B cell (primary cell): Measurements from ENCODE around the gene TTF2. TPM values are rescaled to one million over a fixed set of nuclear protein-coding genes. Genes with fewer than 3 reads are reported as not detected.

Experiments
- ATAC-seq: fragments of 200-7000 bp; cut with Tn5 transposase; one replicate; pipeline ENCODE4 v1.10.0; 2021; ENCODE audit warnings: low read depth, mild to moderate bottlenecking, moderate number of reproducible peaks, moderate library complexity
- CTCF ChIA-PET: fragments of 350-600 bp; sonication (Branson Sonifier 250); formaldehyde crosslinking; loops from one replicate; lab custom pipeline; 2021; ENCODE audit warnings: antibody characterized with exemption, inconsistent platforms; lab: Charles Lee
- POLR2A ChIA-PET: fragments of 350-600 bp; sonication (Branson Sonifier 250); formaldehyde crosslinking; loops from one replicate; lab custom pipeline; 2021; ENCODE audit warnings: antibody characterized with exemption; lab: Charles Lee
- DNase-seq: peaks from one replicate; pipeline ENCODE4 v3.0.0; 2013
- H2AFZ ChIP-seq: 2 replicates; pipeline ENCODE4 v1.6.1; 2012; ENCODE audit warnings: mild to moderate bottlenecking, low read depth, low read length; ENCODE audit not compliant: insufficient read depth, poor library complexity, severe bottlenecking
- H3K27ac ChIP-seq, 2 donors: 1 replicate in 1 of 2; 2 replicates in 1 of 2; pipeline ENCODE4 v1.5.1; 2012 to 2013; ENCODE audit warnings: low read length in 2 of 2, mild to moderate bottlenecking in 2 of 2, moderate library complexity in 1 of 2
- H3K27me3 ChIP-seq, 4 experiments: fragments of 200-600 bp in 1 of 4; sonication (generic) in 1 of 4; replicated peaks in 1 of 4; 1 replicate in 2 of 4; 2 replicates in 2 of 4; pipeline versions ENCODE4 v1.6.1 to v1.7.0; 2013 to 2016; ENCODE audit warnings: low read length in 3 of 4, mild to moderate bottlenecking in 2 of 4, mixed read lengths in 1 of 4, moderate library complexity in 1 of 4; ENCODE audit not compliant: insufficient read depth in 4 of 4, control insufficient read depth in 3 of 4; ENCODE audit errors: control extremely low read depth in 1 of 4
- H3K36me3 ChIP-seq, 2 experiments: replicated peaks in 1 of 2; 1 replicate in 1 of 2; 2 replicates in 1 of 2; pipeline versions ENCODE4 v1.6.1 to v1.7.1; 2013; ENCODE audit warnings: low read length in 1 of 2; ENCODE audit not compliant: insufficient read depth in 2 of 2, control insufficient read depth in 1 of 2; ENCODE audit errors: control extremely low read depth in 1 of 2, extremely low read depth in 1 of 2
- H3K4me1 ChIP-seq, 2 donors: fragments of 200-600 bp in 1 of 2; sonication (generic) in 1 of 2; 1 replicate in 1 of 2; 2 replicates in 1 of 2; pipeline versions ENCODE4 v1.5.1 to v1.6.1; 2013 to 2017; ENCODE audit warnings: low read length in 2 of 2; ENCODE audit not compliant: control insufficient read depth in 2 of 2, insufficient read depth in 2 of 2
- H3K4me2 ChIP-seq: replicated peaks from 2 replicates; pipeline ENCODE3; 2012; ENCODE audit warnings: mild to moderate bottlenecking, low read depth, low read length; ENCODE audit not compliant: poor library complexity, severe bottlenecking
- H3K4me3 ChIP-seq, 5 experiments: fragments of 200-600 bp in 1 of 5; sonication (generic) in 1 of 5; 1 replicate in 3 of 5; 2 replicates in 2 of 5; pipeline versions ENCODE4 v1.5.1 to v1.7.0; 2011 to 2016; ENCODE audit warnings: low read length in 4 of 5, mild to moderate bottlenecking in 4 of 5, low read depth in 2 of 5, control low read depth in 1 of 5, moderate library complexity in 1 of 5; ENCODE audit not compliant: insufficient read depth in 1 of 5; ENCODE audit errors: control extremely low read depth in 1 of 5, extremely low read depth in 1 of 5
- H3K79me2 ChIP-seq: fragments of 200-600 bp; sonication (generic); one replicate; pipeline ENCODE4 v1.6.0; 2016; ENCODE audit warnings: low read length; ENCODE audit not compliant: control insufficient read depth, insufficient read depth
- H3K9ac ChIP-seq: fragments of 200-600 bp; sonication (generic); 2 replicates; pipeline ENCODE4 v1.6.1; 2017; ENCODE audit warnings: mild to moderate bottlenecking, low read length, moderate library complexity
- H3K9me3 ChIP-seq, 3 donors: one replicate each; pipeline versions ENCODE4 v1.6.1 to v1.7.1; 2013; ENCODE audit warnings: low read length in 2 of 3; ENCODE audit not compliant: control insufficient read depth in 2 of 3, insufficient read depth in 1 of 3; ENCODE audit errors: control extremely low read depth in 1 of 3
- H4K20me1 ChIP-seq: 2 replicates; pipeline ENCODE4 v1.6.0; 2012; ENCODE audit warnings: mild to moderate bottlenecking, low read length; ENCODE audit not compliant: insufficient read depth, control insufficient read depth, poor library complexity, severe bottlenecking
- H3K27ac Mint-ChIP-seq: one replicate; pipeline ENCODE4 v1.8.0; 2021; ENCODE audit warnings: mixed read lengths
- H3K27me3 Mint-ChIP-seq: one replicate; pipeline ENCODE4 v1.8.0; 2021; ENCODE audit warnings: mixed read lengths
- H3K4me1 Mint-ChIP-seq: one replicate; pipeline ENCODE4 v1.8.0; 2021; ENCODE audit warnings: mixed read lengths
- H3K4me3 Mint-ChIP-seq: one replicate; pipeline ENCODE4 v1.8.0; 2021; ENCODE audit warnings: mixed read lengths
- H3K9me3 Mint-ChIP-seq: one replicate; pipeline ENCODE4 v1.8.0; 2022; ENCODE audit warnings: mixed read lengths; ENCODE audit not compliant: insufficient read depth
- CTCF ChIP-seq: fragments of 200-600 bp; IDR thresholded peaks from one replicate; pipeline ENCODE4 v1.8.0; 2022; ENCODE audit warnings: antibody characterized with exemption, mild to moderate bottlenecking
- EZH2 ChIP-seq: IDR thresholded peaks from 2 replicates; pipeline ENCODE4 v1.6.1; 2012; ENCODE audit warnings: borderline replicate concordance, low read depth, mild to moderate bottlenecking, moderate library complexity, low read length; ENCODE audit not compliant: insufficient read depth, poor library complexity, severe bottlenecking
- WGBS: methylation state at CpG from one replicate; pipeline ENCODE4 v1.1.5; 2013; ENCODE audit warnings: missing lambda C conversion rate; ENCODE audit not compliant: insufficient coverage; 5-methylcytosine and 5-hydroxymethylcytosine counted together
- intact Hi-C: fragments of 100-400 bp; cut with micrococcal nuclease; formaldehyde crosslinking; loops from one replicate; pipeline ENCODE4 v1.10.0; 2022
- polyA plus RNA-seq: library from polyadenylated mRNA; depleted of rRNA; stranded (reverse); fragments of >200 nt; gene quantifications from 2 replicates; pipeline ENCODE4 v1.2.3, GENCODE V29; 2012
- total RNA-seq, 2 donors: library from RNA; stranded (reverse); fragments of 120-200 nt in 1 of 2; gene quantifications; 1 replicate in 1 of 2; 2 replicates in 1 of 2; pipeline versions ENCODE4 v1.2.3 to v1.2.4, GENCODE V29; 2013 to 2022

The TTF2 gene
- total and polyA plus RNA-seq, 2 donors (not counting 1 experiment from before 2014, with no cell fraction given): 11.3 to 28.9 TPM

GRCh38 chr1:117034791-117035290, 25.3 kb upstream of the TTF2 start:
- Mint-ChIP-seq H3K4me3 (no peak overlapping the region), H3K27me3 (peaks cover 7% of the 10 kb centered on the region), H3K9me3 (no peaks in the 10 kb centered on the region), H3K4me1 (no peaks in the 10 kb centered on the region), H3K27ac (no peak overlapping the region)
- ChIA-PET CTCF (no interaction called here), POLR2A (no interaction called here)
- no peak for ATAC-seq
- no peak overlapping the region for H3K4me3 ChIP-seq
- no peak for DNase-seq
- no peak overlapping the region for H3K4me2 ChIP-seq
- no peaks in the 10 kb centered on the region for H3K36me3 ChIP-seq
- no peaks in the 10 kb centered on the region for H3K9me3 ChIP-seq
- H3K4me1 ChIP-seq: no peaks in the 10 kb centered on the region
- no peak overlapping the region for H3K27ac ChIP-seq
- no peak overlapping the region for H2AFZ ChIP-seq
- no peaks in the 10 kb centered on the region for H4K20me1 ChIP-seq
- TF ChIP-seq CTCF (no peak), EZH2 (no peak)
- intact Hi-C loops: no loop called here
- H3K79me2 ChIP-seq: no peaks in the 10 kb centered on the region
- no peaks in the 10 kb centered on the region for H3K27me3 ChIP-seq
- WGBS: 100% methylated on average over 3 of the region's 7 CpGs
- H3K9ac ChIP-seq: no peak overlapping the region

- no peak overlapping the region for H3K4me3 Mint-ChIP-seq
- no peaks in the 10 kb centered on the region for H3K9me3 Mint-ChIP-seq
- H3K4me3 ChIP-seq: no peak overlapping the region
- H3K36me3 ChIP-seq: no peaks in the 10 kb centered on the region
- TF ChIP-seq CTCF (no peak), EZH2 (no peak)
- ChIA-PET CTCF (no interaction called here), POLR2A (no interaction called here)
- no peaks in the 10 kb centered on the region for H3K4me1 ChIP-seq
- no peaks in the 10 kb centered on the region for H4K20me1 ChIP-seq
- no peaks in the 10 kb centered on the region for H3K79me2 ChIP-seq
- intact Hi-C loops: no loop called here
- H3K4me1 Mint-ChIP-seq: no peaks in the 10 kb centered on the region
- H3K9ac ChIP-seq: no peak overlapping the region
- ATAC-seq (no peak), DNase-seq (no peak)
- H3K27me3 Mint-ChIP-seq: peaks cover 7% of the 10 kb centered on the region
- 58% methylated on average over 6 of the region's 6 CpGs for WGBS
- H3K9me3 ChIP-seq: no peaks in the 10 kb centered on the region
- H3K27me3 ChIP-seq: no peaks in the 10 kb centered on the region
- H2AFZ ChIP-seq: no peak overlapping the region
- H3K27ac ChIP-seq: no peak overlapping the region
- H3K4me2 ChIP-seq: no peak overlapping the region
- H3K27ac Mint-ChIP-seq: no peak overlapping the region
Measured at GRCh38 chr1:117036018-117036461, 24.1 kb upstream of the TTF2 start.
